ENCODE data around the gene SF3B4. TPM values are rescaled to one million over a fixed set of nuclear protein-coding genes. Genes with fewer than 3 reads are reported as not detected.
A peak's percentile ranks its signal among the peaks of the same experiment; 100 is the strongest.

SF3B4 gene
- total and polyA plus RNA-seq, 2 of the 13 experiments (the other 11 are each of a cell fraction or from before 2014, with no cell fraction given), result 13.8 to 14.8 TPM

GRCh38 chr1:149887456-149888246 is 40.0 kb downstream of the SF3B4 start (continued):
- TF ChIP-seq, protein P1, sequence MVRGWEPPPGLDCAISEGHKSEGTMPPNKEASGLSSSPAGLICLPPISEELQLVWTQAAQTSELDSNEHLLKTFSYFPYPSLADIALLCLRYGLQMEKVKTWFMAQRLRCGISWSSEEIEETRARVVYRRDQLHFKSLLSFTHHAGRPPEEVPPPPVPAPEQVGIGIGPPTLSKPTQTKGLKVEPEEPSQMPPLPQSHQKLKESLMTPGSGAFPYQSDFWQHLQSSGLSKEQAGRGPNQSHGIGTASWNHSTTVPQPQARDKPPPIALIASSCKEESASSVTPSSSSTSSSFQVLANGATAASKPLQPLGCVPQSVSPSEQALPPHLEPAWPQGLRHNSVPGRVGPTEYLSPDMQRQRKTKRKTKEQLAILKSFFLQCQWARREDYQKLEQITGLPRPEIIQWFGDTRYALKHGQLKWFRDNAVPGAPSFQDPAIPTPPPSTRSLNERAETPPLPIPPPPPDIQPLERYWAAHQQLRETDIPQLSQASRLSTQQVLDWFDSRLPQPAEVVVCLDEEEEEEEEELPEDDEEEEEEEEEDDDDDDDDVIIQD (CRISPR knock-in tag; IDR thresholded peaks at IDR 0.05; ENCODE audit: low read depth), result no peak
- TF ChIP-seq CENPT (CRISPR knock-in tag; IDR thresholded peaks at IDR 0.05; ENCODE audit: low read depth), result peak; percentile 23; the same call in 1 of the 2 replicates
- no peak for TF ChIP-seq SUZ12 (IDR thresholded peaks at IDR 0.05; ENCODE audit: low read depth, low read length)
- peak; percentile 14; the same call in 1 of the 2 replicates for TF ChIP-seq MYC (CRISPR knock-in tag; IDR thresholded peaks at IDR 0.05; ENCODE audit: borderline replicate concordance)
- no peak for TF ChIP-seq ZNF446 (CRISPR knock-in tag; IDR thresholded peaks at IDR 0.05)
- no peak; the same call in 1 of the 2 replicates for TF ChIP-seq SMYD3 (CRISPR knock-in tag; IDR thresholded peaks at IDR 0.05)
- TF ChIP-seq SIX1 (CRISPR knock-in tag; IDR thresholded peaks at IDR 0.05; ENCODE audit: borderline replicate concordance), result no peak
- TF ChIP-seq, protein P2, sequence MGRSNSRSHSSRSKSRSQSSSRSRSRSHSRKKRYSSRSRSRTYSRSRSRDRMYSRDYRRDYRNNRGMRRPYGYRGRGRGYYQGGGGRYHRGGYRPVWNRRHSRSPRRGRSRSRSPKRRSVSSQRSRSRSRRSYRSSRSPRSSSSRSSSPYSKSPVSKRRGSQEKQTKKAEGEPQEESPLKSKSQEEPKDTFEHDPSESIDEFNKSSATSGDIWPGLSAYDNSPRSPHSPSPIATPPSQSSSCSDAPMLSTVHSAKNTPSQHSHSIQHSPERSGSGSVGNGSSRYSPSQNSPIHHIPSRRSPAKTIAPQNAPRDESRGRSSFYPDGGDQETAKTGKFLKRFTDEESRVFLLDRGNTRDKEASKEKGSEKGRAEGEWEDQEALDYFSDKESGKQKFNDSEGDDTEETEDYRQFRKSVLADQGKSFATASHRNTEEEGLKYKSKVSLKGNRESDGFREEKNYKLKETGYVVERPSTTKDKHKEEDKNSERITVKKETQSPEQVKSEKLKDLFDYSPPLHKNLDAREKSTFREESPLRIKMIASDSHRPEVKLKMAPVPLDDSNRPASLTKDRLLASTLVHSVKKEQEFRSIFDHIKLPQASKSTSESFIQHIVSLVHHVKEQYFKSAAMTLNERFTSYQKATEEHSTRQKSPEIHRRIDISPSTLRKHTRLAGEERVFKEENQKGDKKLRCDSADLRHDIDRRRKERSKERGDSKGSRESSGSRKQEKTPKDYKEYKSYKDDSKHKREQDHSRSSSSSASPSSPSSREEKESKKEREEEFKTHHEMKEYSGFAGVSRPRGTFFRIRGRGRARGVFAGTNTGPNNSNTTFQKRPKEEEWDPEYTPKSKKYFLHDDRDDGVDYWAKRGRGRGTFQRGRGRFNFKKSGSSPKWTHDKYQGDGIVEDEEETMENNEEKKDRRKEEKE (IDR thresholded peaks at IDR 0.05), result no peak
- TF ChIP-seq, protein P3, sequence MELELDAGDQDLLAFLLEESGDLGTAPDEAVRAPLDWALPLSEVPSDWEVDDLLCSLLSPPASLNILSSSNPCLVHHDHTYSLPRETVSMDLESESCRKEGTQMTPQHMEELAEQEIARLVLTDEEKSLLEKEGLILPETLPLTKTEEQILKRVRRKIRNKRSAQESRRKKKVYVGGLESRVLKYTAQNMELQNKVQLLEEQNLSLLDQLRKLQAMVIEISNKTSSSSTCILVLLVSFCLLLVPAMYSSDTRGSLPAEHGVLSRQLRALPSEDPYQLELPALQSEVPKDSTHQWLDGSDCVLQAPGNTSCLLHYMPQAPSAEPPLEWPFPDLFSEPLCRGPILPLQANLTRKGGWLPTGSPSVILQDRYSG (CRISPR knock-in tag; IDR thresholded peaks at IDR 0.05), result no peak
- peak; percentile 81 for TF ChIP-seq POLR2G (IDR thresholded peaks at IDR 0.05; ENCODE audit: low read depth, low read length)
- TF ChIP-seq ADNP (CRISPR knock-in tag; IDR thresholded peaks at IDR 0.05), result no peak
- TF ChIP-seq ZNF124 (CRISPR knock-in tag; IDR thresholded peaks at IDR 0.05), result no peak
- no peak for TF ChIP-seq NR2F1 (CRISPR knock-in tag; IDR thresholded peaks at IDR 0.05)
- TF ChIP-seq, protein P4, sequence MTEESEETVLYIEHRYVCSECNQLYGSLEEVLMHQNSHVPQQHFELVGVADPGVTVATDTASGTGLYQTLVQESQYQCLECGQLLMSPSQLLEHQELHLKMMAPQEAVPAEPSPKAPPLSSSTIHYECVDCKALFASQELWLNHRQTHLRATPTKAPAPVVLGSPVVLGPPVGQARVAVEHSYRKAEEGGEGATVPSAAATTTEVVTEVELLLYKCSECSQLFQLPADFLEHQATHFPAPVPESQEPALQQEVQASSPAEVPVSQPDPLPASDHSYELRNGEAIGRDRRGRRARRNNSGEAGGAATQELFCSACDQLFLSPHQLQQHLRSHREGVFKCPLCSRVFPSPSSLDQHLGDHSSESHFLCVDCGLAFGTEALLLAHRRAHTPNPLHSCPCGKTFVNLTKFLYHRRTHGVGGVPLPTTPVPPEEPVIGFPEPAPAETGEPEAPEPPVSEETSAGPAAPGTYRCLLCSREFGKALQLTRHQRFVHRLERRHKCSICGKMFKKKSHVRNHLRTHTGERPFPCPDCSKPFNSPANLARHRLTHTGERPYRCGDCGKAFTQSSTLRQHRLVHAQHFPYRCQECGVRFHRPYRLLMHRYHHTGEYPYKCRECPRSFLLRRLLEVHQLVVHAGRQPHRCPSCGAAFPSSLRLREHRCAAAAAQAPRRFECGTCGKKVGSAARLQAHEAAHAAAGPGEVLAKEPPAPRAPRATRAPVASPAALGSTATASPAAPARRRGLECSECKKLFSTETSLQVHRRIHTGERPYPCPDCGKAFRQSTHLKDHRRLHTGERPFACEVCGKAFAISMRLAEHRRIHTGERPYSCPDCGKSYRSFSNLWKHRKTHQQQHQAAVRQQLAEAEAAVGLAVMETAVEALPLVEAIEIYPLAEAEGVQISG (CRISPR knock-in tag; IDR thresholded peaks at IDR 0.05), result no peak; the same call in 1 of the 2 replicates
- no peak for TF ChIP-seq ZKSCAN5 (CRISPR knock-in tag; IDR thresholded peaks at IDR 0.05)
- no peak for TF ChIP-seq ZNF841 (CRISPR knock-in tag; IDR thresholded peaks at IDR 0.05; ENCODE audit: borderline replicate concordance)
- no peak for TF ChIP-seq ARNT2 (CRISPR knock-in tag; IDR thresholded peaks at IDR 0.05; ENCODE audit: low read depth)
- no peak; the same call in 1 of the 2 replicates for TF ChIP-seq ZNF280D (CRISPR knock-in tag; IDR thresholded peaks at IDR 0.05)

Measured in HepG2 (cell line).